NK-92 (cell line): ENCODE data around the gene CRYGN.

Experiments
- DNase-seq: peaks from one replicate; lab custom pipeline; 2025; ENCODE audit not compliant: unreplicated experiment; lab: John Stamatoyannopoulos, UW

The CRYGN gene

DNA sequence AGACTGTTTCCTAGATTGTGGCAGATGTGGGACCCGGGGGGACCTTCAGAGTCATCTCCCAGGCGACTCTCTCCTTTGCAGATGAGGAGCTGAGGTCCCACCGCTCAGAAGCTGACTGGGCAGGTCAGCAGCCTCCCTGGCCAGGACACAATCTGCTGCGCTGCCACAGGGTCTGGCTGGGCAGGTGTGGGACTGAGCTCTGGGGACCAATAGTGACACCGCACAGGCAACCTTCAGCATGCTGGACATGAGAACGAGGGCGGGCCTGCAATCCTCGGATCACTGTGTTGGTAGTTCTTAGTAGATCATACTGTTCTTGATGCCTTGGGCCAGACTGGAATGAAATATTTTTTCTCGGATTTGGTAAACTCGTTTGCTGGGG, 20.5 kb upstream of the CRYGN start:
- DNase-seq, result no peak

DNA sequence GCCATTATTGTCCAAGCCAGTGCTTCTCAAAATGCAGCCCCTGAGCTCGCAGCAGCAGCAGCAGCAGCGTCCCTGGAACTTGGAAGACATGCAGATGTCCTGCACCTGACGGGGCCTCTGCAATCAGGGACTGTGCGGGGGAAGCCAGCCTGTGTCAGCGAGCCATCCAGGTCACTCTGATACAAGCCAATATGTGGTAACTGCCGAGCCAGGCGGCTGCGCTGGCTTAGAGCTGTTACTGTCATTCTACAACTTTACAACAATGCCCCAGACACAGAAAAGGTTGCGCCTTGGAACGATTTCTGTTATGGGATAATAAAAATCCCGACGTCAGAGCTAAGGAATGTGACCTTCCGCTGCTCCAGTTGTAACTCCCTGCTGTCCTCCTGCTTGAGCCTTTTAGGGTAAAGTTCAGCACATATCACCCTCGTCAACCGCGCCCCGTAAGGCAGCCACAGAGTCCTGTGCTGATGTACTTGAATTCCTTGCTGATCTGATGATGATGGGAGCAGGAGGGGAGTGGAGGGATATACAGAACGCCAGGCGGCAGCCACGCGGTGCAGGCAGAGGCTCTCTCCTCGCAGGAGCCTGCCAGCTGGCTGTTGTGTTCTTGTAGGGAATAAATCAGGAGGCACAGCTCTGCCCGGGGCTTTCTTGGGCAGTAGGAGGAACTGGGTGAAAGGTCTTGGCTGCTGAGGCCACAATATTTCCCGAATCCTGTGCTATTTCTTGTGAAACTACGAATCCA, 20.0 kb upstream of the CRYGN start:
- DNase-seq, result no peak

DNA sequence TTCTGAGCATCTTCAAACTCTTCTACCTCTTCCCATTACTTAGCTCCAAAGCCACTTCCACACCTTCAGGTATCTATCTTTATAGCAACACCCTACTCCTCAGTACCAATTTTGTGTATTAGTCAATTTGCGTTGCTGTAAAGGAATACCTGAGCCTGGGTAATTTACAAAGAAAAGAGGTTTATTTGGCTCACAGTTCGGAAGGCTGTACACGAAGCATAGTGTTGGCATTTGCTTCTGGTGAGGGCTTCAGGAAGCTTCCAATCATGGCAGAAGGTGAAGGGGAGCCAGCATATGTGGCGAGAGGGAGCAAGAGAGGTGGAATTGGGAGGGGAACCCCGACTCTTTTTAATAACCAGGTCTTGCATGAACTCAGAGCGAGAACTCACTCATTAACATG, 17.6 kb upstream of the CRYGN start:
- DNase-seq, result no peak

DNA sequence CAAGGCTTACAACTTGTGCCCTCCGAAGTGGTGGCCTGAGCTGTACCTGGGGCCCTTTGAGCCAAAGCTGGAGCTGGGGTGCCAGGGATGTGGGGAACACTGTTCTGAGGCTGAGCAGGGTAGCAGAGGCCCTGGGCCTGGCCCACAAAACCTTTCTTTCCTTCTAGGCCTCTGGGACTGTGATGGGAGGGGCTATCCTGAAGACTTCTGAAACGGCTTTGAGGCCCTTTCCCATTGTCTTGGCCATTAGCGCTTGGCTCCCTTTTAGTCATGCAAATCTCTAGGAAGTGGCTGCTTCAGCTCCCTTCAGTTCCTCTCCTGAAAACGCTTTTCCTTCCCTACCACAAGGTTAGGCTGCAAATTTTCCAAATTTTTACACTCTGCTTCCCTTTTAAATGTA, 16.8 kb upstream of the CRYGN start:
- DNase-seq, result no peak

DNA sequence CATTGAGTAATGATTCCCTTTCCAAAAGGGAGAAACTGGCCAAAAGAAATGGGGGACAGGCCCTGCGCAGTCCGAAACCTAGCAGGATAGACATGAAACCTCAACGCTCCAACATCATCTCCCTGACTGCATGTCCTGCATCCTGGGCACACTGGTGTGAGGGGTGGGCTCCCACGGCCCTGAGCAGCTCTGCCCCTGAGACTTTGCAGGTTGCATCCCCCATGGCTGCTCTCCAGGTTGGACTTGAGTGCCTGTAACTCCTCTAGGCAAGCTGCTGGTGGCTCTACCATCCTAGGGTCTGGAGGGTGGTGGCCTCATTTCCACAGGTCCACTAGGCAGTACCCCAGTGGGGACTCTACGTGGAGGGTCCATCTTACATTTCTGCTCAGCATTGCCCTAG, 16.3 kb upstream of the CRYGN start:
- no peak for DNase-seq

DNA sequence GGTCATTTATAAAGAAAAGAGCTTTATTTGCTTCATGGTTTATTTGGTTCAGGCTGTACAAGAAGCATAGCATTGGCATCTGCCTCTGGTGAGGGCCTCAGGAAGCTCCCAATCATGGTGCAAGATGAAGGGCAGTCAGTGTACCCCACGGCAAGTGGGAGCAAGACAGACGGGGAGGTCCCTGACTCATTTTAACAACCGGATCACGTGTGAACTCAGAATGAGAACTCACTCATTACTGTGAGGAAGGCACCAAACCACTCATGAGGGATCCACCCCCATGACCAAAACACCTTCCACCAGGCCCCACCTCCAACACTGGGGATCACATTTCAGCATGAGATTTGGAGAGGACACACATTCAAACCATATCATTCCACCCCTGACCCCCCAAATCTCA, 15.7 kb upstream of the CRYGN start:
- no peak for DNase-seq

DNA sequence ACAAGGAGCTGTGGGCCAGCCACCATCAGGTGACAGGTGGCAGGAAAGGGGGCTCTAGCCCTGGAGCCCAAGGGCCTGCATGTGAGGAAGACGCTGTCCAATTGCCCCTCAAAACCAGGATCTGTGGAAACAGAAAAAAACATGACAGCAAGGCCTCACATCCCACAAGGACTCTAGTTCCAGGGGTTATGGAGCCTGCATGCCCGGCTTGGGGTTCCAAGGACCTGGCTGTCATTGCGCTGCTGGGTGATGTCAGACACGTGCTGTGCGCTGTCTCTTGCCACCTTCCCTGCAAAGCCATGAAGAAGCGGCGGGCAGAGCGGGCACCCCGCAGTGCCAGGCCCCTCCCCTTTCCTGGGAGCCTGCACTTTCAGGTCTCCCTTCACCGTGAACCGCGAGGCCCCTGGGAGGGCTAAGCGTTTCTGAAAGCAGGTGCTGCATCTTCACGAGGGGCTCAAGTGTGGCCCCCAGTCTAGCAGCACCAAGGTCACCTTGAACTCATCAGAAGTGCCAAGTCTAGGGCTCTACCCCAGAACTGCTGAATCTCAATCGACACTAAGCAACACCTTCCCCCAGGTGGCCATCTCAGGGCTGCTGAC, 15.1 kb upstream of the CRYGN start:
- no peak for DNase-seq

DNA sequence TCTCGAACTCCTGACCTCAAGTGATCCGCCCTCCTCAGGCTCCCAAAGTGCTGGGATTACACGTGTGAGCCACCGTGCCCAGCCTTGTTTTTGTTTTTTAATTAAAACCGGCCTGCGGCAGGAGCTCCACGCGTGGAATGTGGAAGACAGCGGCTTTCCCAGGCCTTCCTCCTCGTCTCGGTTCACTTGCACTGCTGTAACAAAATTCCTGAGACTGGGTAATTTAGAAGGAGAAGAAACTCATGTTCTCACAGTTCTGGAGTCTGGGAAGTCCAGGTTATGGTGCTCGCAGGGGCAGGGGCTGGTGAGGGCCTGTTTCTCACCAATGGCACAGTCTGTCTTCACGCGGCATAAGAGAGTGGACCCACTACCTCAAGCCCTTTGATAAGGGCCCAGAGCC, 14.4 kb upstream of the CRYGN start:
- no peak for DNase-seq

- DNase-seq, result no peak
These were observed 13.4 kb upstream of the CRYGN start for GRCh38 chr7:151453326-151453791.

DNA sequence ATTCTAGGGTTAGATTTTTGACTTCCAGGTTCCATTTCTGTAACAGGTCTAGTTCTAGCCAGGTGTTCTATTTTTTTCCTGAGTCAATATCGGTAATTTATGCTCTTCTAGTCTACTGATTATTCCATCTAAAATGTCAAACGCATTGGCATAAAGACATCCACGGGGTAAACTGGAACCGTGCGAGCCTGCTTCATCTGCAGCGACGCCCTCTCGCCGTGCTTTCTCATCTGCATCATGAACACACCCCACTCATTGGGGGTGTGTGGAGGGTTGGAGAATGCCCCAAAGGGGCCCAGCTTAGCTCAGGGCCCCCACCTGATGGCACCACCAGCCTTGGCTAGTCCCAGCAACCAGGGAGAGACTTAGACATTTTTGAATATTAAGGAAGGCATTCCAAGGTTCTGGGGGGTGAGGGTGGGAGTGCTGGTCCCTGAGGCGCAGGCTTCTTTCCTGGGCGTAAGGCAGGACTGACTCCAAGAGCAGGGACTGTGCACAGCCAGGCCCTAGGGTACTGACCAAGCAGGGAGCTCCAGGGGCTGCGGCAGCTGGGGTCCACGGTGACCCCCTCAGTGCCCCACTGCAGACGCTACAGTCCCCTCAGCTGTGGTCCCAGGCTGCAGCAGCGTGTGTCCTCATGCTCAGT, 12.9 kb upstream of the CRYGN start:
- no peak for DNase-seq

- DNase-seq, result no peak
These were observed 12.0 kb upstream of the CRYGN start for GRCh38 chr7:151451626-151452571.

DNA sequence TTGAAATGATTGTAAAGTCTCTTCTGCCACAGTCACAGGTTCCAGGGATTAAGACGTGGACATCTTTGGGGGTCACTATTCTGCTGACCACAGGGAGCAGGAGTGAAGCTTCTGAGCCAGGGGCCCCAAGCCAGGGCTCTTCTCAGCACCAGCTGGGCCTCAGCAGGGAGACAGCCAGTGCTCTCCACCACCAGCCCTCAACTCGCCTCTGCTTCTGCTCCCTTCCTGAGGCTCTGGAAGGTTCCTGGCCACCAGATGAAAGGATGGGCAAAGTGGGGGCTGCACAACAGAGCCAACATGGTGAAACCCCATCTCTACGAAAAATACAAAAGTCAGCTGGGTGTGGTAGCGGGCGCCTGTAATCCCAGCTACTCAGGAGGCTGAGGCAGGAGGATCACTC, 11.2 kb upstream of the CRYGN start:
- DNase-seq, result no peak

DNA sequence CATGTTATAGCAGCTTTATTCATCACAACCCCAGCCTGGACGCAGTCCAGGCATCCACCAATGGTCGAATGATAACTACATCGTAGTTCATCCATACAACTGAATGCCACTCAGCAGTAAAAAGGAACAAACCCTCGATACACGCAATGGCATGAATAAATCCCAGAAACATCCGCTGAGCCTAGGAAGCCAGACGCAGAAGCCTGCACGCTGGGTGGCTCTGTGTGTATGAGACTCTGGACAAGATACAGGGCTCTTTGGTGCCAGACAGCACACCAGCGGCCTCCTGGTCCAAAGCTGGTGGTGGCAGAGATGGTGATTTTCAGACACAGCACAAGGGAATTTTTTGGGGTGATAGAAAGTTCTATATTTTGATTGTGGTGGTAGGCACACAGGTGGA, 10.0 kb upstream of the CRYGN start:
- DNase-seq, result no peak

DNA sequence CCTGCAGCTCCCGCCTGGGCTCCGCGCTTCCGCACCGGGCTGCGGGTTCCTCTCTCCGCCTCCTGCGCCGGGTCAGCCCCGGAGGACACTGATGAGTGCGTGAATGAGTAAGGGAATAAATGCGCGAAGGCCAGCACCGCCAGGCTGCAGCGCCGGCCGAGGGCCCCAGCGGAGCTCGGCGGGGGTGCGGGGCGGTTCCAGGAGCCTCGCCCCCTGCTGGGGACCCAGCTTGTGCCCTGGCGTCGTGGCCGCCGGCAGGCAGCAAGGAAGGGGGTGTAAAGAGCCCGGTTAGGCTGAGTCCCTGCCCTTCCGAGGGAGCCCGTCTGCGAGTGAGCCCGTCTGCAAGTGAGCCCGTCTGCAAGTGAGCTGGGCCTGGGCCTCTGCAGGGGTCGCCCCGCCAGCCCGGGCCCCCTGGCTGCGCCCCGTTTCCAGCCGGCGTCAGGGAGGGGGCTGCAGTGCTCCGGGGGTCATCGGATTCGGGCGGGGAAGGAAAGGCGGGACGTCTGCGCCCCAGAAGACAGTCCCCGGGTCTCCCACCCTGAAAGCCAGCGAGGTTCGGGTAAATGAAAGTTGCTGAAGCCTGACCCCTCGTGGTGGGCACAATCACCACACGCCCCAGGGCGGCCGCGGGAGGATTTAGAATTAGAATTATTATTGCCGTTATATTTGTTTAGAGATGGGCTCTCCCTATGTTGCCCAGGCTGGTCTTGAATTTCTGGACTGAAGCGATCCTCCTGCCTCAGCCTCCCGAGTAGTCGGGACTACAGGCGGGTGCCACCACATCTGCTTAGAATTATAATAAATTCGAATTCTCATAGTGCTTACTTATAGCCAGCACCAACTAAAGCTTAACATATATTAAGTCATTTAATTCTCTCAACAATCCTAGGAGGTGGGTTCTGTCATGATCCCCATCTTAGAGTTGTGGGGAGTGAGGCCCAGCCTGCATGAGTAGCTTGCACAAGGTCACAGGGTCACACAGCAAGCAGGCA, 8.6 kb upstream of the CRYGN start:
- no peak for DNase-seq

- no peak for DNase-seq
These were observed 7.9 kb upstream of the CRYGN start for GRCh38 chr7:151447901-151448260.

DNA sequence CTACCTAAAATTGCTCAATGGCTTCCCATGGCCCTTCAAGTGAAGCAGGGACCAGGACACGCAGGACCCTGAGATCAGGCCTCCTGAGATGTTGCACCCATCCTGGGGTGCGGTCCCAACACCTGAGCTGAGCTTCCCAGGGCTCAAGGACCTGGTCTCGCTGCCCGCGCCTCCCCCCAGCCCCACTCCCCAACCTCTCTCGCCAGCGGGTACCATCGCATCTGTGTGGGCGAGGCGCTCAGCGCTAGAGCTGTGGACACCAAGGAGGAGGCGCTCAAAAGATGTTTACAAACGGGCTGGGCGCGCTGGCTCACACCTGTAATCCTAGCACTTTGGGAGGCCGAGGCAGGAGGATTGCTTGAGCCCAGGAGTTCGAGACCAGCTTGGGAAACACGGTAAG, 7.4 kb upstream of the CRYGN start:
- no peak for DNase-seq

DNA sequence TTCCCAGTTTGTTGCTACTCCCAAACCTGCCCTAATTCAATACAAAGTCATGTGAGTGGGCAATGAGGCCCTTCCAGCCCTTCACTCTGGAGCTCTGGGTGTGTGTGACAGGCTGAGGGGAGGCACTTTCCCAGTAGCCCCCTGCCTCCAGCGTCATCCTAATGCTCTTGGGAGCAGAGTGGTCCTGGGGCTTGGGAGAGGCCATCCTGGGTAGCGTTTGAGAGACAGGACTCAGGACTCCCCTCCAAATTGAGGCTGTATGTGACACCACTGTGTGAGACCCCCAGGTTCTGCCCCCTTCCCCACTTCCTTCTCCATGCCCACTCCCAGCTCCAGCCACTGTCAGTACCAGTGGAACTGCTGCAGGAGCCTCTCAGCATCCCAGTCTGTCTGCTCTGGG, 6.5 kb upstream of the CRYGN start:
- DNase-seq, result no peak

DNA sequence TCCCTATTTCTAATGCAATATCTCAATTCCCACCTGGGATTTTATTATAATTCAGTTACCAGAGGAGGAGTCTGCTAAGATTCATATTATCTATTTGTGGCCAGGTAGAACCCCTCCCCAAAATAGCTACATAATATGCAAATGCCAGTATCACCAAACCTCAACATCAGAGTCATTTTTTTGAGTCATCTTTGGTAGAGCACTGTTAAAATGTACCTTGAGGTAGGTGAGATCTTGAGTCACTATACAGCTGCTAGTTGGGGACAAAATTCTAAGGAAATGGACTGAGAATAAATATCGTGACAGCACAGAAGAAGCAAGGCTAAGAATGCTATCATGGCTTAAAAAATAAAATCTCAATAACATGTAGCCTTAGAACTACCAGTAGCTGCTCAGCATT, 4.7 kb upstream of the CRYGN start:
- DNase-seq, result no peak

- no peak for DNase-seq
These were observed 3.0 kb upstream of the CRYGN start for GRCh38 chr7:151442776-151443496.
